Effector CD4-positive, alpha-beta T cell (primary cell): Measurements from ENCODE around the gene L1CAM.
A peak's percentile ranks its signal among the peaks of the same experiment; 100 is the strongest.

Source experiments
- DNase-seq: peaks from one replicate; pipeline ENCODE4 v3.0.0-alpha.2; 2020
- total RNA-seq: gene quantifications from one replicate; lab custom pipeline; 2026; lab: John Stamatoyannopoulos, UW

The L1CAM gene, protein sequence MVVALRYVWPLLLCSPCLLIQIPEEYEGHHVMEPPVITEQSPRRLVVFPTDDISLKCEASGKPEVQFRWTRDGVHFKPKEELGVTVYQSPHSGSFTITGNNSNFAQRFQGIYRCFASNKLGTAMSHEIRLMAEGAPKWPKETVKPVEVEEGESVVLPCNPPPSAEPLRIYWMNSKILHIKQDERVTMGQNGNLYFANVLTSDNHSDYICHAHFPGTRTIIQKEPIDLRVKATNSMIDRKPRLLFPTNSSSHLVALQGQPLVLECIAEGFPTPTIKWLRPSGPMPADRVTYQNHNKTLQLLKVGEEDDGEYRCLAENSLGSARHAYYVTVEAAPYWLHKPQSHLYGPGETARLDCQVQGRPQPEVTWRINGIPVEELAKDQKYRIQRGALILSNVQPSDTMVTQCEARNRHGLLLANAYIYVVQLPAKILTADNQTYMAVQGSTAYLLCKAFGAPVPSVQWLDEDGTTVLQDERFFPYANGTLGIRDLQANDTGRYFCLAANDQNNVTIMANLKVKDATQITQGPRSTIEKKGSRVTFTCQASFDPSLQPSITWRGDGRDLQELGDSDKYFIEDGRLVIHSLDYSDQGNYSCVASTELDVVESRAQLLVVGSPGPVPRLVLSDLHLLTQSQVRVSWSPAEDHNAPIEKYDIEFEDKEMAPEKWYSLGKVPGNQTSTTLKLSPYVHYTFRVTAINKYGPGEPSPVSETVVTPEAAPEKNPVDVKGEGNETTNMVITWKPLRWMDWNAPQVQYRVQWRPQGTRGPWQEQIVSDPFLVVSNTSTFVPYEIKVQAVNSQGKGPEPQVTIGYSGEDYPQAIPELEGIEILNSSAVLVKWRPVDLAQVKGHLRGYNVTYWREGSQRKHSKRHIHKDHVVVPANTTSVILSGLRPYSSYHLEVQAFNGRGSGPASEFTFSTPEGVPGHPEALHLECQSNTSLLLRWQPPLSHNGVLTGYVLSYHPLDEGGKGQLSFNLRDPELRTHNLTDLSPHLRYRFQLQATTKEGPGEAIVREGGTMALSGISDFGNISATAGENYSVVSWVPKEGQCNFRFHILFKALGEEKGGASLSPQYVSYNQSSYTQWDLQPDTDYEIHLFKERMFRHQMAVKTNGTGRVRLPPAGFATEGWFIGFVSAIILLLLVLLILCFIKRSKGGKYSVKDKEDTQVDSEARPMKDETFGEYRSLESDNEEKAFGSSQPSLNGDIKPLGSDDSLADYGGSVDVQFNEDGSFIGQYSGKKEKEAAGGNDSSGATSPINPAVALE
- 1.9 reads per million, percentile 2 among the genes with 10 or more reads in this experiment for total RNA-seq

GRCh38 chrX:153885968-153886903 lies at the start of gene L1CAM:
Gene L1CAM, minus strand, starts transcription at chrX:153886173. Its CDS starts 10,337 bp downstream, at chrX:153875836.
- DNase-seq, result no peak

- no peak for DNase-seq
Observed at GRCh38 chrX:153935326-153935851, 49.4 kb upstream of the L1CAM start.

GRCh38 chrX:153934762-153935325 lies 48.9 kb upstream of the L1CAM start, which contains the start of gene NAA10:
Gene NAA10, minus strand, starts transcription at chrX:153935037. Its CDS starts 133 bp downstream, at chrX:153934904.
- DNase-seq, result peak; percentile 39

GRCh38 chrX:153934148-153934761 lies 48.3 kb upstream of the L1CAM start:
- no peak for DNase-seq

GRCh38 chrX:153933748-153934147 lies 47.8 kb upstream of the L1CAM start:
- no peak for DNase-seq

GRCh38 chrX:153932220-153932915 lies 46.4 kb upstream of the L1CAM start:
- DNase-seq, result no peak

DNA sequence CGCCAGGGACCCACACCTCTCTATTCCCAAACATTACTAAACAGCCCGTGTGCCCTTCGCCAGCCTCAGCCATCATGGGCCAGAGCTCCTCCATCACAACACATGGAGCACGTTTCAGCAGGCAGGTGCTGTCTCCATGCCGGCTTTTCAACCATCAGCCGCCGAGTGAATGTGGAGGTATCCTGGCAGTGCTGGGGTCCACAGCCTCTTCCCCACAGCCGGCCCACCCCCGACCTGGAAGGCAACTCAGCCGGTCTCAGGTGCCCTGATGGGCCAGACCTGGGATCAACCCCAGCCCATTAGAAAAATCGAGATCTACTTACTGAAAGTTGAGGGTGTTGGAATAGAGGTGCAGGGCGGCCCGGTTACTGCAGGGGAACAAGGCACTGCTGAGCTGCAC lies 45.8 kb upstream of the L1CAM start:
- no peak for DNase-seq

DNA sequence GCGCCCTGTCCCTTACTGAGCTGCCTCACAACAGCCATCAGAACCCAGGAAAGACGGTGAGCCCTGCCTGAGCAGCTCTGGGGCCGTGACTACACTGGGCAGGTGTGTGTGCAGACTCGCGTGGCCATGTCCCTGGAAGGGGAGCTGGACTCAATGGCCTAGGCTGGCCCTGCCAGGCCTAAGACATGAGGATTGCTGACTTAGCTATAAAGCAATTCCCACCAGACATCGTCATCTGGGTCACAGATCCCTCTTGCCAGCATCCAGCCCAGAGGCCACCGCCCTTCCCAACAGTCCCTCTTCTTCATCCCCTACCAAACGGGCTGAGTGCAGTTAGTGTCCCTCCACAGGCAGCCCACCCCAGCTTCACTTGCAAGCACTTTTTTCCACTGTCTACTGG lies 45.2 kb upstream of the L1CAM start:
- DNase-seq, result no peak

DNA sequence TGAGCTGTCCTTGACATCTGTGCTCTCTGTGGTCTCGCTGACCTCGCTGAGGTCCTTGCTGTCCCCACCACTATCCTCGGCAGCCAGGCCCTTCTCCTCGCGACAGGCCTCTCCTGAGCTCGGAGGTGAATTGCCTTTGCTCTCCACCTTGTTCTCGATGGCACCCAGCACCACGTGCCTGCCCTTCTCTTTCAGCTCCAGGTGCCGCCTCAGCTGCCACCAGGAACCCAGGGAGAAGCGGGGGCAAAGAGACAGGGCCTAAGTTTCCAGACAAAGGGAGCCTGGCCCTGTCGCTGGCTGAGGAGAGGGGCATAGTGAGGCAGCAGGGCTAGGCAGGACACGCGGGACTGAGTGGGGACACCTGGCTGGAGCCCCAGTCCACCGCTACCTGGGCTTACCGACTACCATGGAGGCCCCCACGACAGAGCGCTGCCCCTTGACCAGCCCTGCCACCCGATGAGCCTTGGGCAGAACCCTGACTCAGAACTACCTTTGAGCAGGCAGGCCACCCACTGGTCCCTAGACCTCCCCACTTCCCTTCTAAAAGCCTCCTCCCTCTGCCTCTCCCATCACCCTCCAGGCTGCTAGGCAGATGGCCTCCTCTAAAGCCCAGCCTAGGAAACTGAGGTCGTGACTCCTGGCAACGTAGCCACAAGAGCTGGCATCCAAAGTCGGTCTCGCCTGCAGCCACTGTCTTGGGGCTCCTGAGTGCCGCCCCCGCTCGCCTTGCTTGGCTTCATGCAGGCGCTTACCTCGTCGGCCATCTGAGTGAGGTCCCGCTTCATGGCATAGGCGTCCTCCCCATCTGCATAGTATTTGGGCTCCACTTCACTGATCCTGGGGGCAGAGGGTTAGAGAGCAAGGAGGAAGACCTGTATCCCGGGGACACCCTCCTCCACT lies 44.3 kb upstream of the L1CAM start:
- no peak for DNase-seq

DNA sequence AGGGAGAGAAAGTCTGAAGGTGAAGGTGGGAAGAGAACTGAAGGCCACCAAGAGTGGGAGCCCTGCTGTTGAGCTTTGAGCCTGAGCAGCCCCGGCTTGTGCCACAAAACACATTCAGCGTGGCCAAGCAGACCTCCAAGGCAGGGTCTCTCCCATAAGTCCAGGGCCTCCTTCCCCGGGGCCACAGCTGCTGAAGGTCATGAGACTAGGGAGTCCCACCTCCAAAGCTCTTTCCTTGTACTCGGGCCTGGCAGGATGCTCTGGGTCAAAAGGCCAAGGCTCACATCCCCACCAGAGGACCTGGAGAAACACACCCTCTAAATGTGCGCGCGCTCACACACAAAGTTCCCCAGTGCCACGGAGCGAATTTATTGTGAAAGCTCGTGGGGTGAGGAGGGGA lies 43.6 kb upstream of the L1CAM start:
- no peak for DNase-seq

- DNase-seq, result no peak
Observed at GRCh38 chrX:153928846-153929245, 42.9 kb upstream of the L1CAM start.

DNA sequence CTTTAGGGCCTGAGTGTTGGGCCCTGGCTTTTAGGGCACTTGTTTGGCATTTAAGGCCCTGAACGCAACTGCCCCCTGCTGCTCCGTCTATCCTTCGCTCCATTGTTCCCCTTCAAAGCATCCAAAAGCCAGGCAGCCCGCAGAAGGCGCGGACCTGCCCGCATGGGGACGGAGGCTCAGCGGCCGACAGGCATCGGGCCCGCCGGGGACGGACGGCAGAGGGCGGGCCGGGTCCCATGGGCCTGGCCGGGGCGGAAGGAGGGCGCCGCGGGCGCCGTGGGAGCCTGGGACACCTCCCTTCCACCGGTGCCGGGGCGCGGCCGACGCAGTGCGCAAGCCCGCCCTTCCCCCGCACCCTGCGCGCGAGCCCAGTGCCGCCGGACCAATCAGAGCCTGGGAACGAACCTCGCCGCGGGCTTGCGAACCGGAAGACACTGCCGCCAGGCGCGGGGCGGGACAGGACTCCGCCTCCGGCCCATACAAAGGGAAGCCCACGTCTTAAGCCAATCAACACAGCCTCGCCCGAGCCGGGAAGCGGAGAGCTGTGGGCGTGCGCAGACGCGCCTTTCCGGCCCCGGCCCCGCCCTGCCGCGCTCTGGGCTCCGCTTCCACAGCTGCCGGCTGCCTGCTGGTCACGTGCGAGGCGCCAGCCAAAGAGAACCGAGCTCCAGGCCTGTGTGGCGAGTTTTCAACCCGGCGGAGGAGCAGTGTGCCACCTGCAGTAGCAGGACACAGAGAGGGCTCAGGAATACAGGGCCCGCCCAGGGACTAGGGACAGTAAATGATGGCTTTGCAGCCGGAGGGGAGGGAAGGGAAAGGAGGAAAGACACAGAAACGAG lies 42.2 kb upstream of the L1CAM start:
- DNase-seq, result peak; percentile 92

- DNase-seq, result no peak
Observed at GRCh38 chrX:153927672-153927921, 41.6 kb upstream of the L1CAM start.

GRCh38 chrX:153926858-153927671 lies 41.1 kb upstream of the L1CAM start:
- DNase-seq, result peak; percentile 77

DNA sequence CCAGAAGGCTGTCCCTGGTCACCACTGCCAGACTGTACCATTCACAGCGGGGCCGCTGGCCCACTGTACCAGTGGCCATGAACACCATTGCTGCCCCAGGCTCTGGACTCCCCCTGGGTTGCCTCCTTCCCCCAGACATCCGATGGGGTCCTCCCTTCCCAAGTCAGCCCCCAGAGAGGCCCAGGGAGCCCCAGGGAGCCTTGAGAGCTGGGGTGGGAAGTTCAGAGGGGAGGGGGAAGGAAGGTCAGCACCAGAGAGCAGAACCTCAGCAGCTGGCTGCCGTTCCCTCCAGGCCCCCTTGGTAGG lies 40.5 kb upstream of the L1CAM start:
- DNase-seq, result no peak

GRCh38 chrX:153925739-153926551 lies 40.0 kb upstream of the L1CAM start, which contains the start of gene ARHGAP4:
Gene ARHGAP4, minus strand, starts transcription at chrX:153926264. Its CDS starts 62 bp downstream, at chrX:153926202.
- DNase-seq, result peak; percentile 26
